Measurements from ENCODE around the gene ARPC2.
"Not testable (repeated sequence)": the region's sequence is repeated elsewhere in the genome, so short reads cannot be mapped to it uniquely, and the experiment has no call there.

Gene ARPC2

DNA sequence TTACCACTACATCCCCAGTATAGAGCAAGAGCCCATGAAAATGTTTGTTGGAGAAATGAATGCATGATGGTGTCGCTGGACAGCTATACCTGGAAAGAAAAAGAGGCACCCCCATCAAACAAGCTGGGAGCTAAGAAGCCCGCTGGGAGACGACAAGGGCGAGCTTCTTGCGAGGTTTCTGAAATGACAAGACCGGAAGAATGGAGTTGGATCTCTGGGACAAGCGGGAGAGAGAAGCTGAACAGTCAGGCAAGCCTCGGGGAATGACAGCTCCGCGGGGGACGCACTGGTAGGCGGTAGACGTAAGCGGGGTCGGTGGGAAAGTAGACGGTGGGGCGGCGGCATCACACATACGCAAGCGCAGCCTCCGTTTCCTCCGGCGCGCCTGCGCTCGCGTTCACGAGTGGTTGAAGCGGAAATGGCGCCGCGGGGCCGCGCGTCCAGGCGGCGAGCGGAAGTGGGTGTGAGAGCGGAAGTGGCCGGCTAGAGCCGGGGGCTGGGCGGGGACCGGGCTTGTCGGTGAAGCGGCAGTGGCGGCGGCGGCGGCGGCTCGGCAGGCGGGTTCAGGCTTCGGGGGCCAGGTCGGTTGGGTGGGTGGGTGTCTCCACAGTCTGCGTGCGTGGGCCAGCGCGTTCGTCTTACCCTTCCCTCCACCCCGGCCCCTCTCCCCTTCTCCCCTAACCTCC, at the start of gene ARPC2:
Gene ARPC2, plus strand, starts transcription at position 516 of the 686 bp plus-strand sequence. CDS start 282 bp downstream, outside the sequence.
- ChIA-PET POLR2A (interaction anchor here (0.6 to 1.8 kb wide), 5 partner anchors 8 to 53 kb away, joined by 3 to 9 read pairs (median 4); partner anchors contain the start of genes AAMP and PNKD), CTCF (no interaction called here)
- TF ChIP-seq, protein P1, sequence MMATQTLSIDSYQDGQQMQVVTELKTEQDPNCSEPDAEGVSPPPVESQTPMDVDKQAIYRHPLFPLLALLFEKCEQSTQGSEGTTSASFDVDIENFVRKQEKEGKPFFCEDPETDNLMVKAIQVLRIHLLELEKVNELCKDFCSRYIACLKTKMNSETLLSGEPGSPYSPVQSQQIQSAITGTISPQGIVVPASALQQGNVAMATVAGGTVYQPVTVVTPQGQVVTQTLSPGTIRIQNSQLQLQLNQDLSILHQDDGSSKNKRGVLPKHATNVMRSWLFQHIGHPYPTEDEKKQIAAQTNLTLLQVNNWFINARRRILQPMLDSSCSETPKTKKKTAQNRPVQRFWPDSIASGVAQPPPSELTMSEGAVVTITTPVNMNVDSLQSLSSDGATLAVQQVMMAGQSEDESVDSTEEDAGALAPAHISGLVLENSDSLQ (IDR thresholded peaks at IDR 0.05) = peak; percentile 70
- no peak for TF ChIP-seq FOXM1 (IDR thresholded peaks at IDR 0.05; ENCODE audit: borderline replicate concordance)
- TF ChIP-seq TARDBP (IDR thresholded peaks at IDR 0.05) = peak; percentile 94
- TF ChIP-seq ELF4 (IDR thresholded peaks at IDR 0.05) = peak; percentile 64
- peak; percentile 93 for DNase-seq (ENCODE audit: extremely low spot score)

DNA sequence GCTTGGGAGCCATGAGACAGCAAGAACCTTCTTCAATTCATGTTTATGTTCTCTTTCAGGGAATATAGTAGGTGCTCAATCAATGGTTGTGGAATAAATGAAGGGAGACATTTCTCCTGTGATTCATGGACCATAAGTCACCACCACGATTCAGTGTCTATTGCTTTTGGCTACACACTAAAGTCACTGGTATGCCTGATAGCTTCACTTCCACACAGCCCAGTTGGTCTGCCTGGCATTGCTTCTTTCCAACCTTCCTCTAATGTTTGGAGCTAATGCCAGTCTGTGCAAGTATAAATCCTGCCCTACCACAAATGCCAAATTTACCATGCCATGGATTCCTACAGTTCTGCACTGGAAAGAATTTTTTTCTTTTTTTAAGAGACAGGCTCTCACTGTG, 49.0 kb upstream of the ARPC2 start:
- ChIA-PET POLR2A (no interaction called here), CTCF (interaction anchor here (0.6 to 1.2 kb wide), 3 partner anchors 89 to 125 kb away, joined by 3 to 5 read pairs (median 4); partner anchors contain the start of genes AAMP and PNKD)
- TF ChIP-seq LEF1 (IDR thresholded peaks at IDR 0.05; ENCODE audit: borderline replicate concordance) = no peak
- no peak for TF ChIP-seq L3MBTL2 (conservative IDR thresholded peaks at IDR 0.05)
- TF ChIP-seq HDGF (IDR thresholded peaks at IDR 0.05; ENCODE audit: borderline replicate concordance) = no peak
- TF ChIP-seq FOXA1 (IDR thresholded peaks at IDR 0.05) = no peak
- no peak for TF ChIP-seq NFRKB (IDR thresholded peaks at IDR 0.05)
- no peak for TF ChIP-seq SP1 (IDR thresholded peaks at IDR 0.05)
- TF ChIP-seq ARNT (IDR thresholded peaks at IDR 0.05) = no peak
- TF ChIP-seq SUZ12 (IDR thresholded peaks at IDR 0.05) = no peak
- TF ChIP-seq BHLHE40 (IDR thresholded peaks at IDR 0.05; ENCODE audit: borderline replicate concordance) = no peak
- no peak for TF ChIP-seq CTBP1 (IDR thresholded peaks at IDR 0.05; ENCODE audit: borderline replicate concordance)
- TF ChIP-seq ZNF384 (IDR thresholded peaks at IDR 0.05) = no peak
- TF ChIP-seq TARDBP (IDR thresholded peaks at IDR 0.05) = no peak
- TF ChIP-seq, protein P1 (IDR thresholded peaks at IDR 0.05) = no peak
- TF ChIP-seq ELF4 (IDR thresholded peaks at IDR 0.05) = no peak
- no peak for TF ChIP-seq FOXM1 (IDR thresholded peaks at IDR 0.05; ENCODE audit: borderline replicate concordance)
- no peak for TF ChIP-seq FOXK2 (IDR thresholded peaks at IDR 0.05)
- DNase-seq (ENCODE audit: extremely low spot score) = no peak

DNA sequence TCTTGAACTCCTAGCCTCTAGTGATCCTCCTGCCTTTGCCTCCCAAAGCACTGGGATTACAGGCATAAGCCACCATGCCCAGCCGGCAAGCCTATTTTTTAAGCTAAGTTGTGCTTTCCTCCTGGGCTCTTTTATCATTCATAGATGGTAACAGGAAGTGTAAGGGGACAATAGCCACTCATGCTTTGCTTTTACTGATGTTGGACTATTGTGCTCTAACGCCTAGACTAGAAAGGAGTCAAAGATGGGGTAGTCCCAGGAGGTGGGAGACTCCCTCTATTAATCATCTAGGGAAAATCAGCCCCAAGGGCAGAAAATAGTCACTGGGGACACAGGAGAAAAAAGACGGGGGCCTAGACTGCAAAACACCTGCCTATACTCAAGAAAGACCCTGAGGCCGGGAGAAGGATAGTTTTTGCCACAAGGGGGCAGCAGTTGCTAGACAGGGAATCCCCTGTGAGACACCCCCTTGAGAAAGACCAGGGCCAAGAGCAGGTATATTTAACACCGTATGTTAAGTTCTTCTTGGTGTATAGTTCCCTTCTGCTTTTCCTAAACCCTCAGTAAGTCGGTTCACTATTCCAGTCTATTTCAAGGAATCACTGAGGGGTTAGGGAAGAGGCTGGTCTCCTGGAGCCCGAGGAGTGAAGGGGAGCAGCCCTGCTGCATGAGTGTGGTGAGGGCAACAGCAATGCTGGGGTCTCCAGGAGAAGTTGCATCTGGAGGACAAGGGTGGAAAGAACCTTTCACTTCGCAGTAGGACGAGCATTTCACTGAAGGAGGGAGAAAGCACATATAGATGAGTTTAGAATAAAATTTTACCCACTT, 48.1 kb upstream of the ARPC2 start:
- CTCF ChIA-PET = interaction anchor here (0.6 to 1.2 kb wide), 2 partner anchors 101 to 124 kb away, joined by 4 to 5 read pairs; partner anchors contain the start of genes AAMP and PNKD
- POLR2A ChIA-PET = no interaction called here
- TF ChIP-seq BHLHE40 (IDR thresholded peaks at IDR 0.05; ENCODE audit: borderline replicate concordance) = no peak
- no peak for TF ChIP-seq HDGF (IDR thresholded peaks at IDR 0.05; ENCODE audit: borderline replicate concordance)
- TF ChIP-seq, protein P1 (IDR thresholded peaks at IDR 0.05) = no peak
- TF ChIP-seq NFRKB (IDR thresholded peaks at IDR 0.05) = no peak
- no peak for TF ChIP-seq ARNT (IDR thresholded peaks at IDR 0.05)
- no peak for TF ChIP-seq SP1 (IDR thresholded peaks at IDR 0.05)
- TF ChIP-seq FOXA1 (IDR thresholded peaks at IDR 0.05) = no peak
- TF ChIP-seq L3MBTL2 (conservative IDR thresholded peaks at IDR 0.05) = no peak
- TF ChIP-seq FOXM1 (IDR thresholded peaks at IDR 0.05; ENCODE audit: borderline replicate concordance) = no peak
- no peak for TF ChIP-seq SUZ12 (IDR thresholded peaks at IDR 0.05)
- no peak for TF ChIP-seq ZNF384 (IDR thresholded peaks at IDR 0.05)
- TF ChIP-seq ELF4 (IDR thresholded peaks at IDR 0.05) = no peak
- TF ChIP-seq FOXK2 (IDR thresholded peaks at IDR 0.05) = no peak
- TF ChIP-seq TARDBP (IDR thresholded peaks at IDR 0.05) = no peak
- TF ChIP-seq CTBP1 (IDR thresholded peaks at IDR 0.05; ENCODE audit: borderline replicate concordance) = no peak
- no peak for TF ChIP-seq LEF1 (IDR thresholded peaks at IDR 0.05; ENCODE audit: borderline replicate concordance)
- DNase-seq (ENCODE audit: extremely low spot score) = peak; percentile 78

DNA sequence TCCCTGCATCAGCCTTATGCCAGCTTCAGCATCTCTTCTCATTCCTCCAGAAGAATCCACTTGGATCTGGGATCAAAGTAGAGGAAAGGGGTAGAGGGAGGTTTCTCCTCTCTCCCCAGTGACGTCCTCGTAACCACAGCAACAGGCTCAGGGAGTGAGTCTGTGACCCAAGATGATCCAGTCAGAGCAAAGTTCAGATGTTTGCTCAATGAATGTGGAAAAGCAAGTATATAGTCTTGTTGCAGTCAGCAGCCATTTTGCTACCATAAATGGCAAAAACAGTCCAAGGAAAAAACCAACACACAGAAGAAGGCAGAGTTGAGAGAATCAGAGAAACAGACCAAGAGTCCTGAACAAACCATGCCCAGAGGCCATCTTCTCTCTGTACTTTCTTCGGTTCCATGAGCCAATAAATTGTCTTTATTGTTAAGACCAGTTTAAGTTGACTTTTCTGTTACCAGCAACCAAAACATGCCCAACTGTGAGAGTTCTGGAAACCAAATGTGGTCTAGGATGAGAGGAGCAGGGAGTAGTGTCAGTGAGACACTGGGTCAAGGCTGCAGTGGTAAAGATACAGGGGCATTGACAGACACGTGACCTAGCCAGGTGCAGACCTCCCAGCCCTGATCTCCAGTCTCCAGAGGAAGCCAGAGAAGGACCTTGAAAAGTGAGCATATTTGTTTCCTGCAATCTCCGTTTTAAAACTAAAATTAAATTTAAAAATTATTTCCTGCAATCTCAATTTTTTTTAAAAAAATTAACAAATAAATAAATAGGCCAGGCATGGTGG, 47.0 kb upstream of the ARPC2 start:
- ChIA-PET POLR2A (no interaction called here), CTCF (no interaction called here)
- no peak for TF ChIP-seq ELF4 (IDR thresholded peaks at IDR 0.05)
- TF ChIP-seq SP1 (IDR thresholded peaks at IDR 0.05) = no peak
- DNase-seq (ENCODE audit: extremely low spot score) = no peak

DNA sequence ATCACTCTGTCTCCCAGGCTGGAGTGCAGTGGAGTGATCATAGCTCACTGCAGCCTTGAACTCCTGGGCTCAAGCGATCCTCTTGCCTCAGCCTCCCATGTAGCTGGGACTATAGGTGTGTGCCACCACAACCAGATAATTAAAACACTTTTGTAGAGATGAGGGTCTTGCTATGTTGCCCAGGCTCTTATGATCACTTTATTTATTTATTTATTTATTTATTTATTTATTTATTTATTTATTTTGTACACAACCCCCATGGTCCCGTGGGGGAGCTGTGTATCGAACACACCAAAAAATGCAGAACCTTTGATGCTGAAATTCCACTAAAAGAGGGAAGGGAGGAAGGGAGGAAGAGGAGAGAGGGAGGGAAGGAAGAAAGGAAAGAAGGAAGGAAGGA, 45.2 kb upstream of the ARPC2 start:
- POLR2A ChIA-PET; DNase-seq (ENCODE audit: extremely low spot score): not testable (repeated sequence)
- CTCF ChIA-PET = interaction anchor here (0.8 kb wide), 1 partner anchor 122 kb away, joined by 4 read pairs; no protein-coding TSS in a partner anchor

DNA sequence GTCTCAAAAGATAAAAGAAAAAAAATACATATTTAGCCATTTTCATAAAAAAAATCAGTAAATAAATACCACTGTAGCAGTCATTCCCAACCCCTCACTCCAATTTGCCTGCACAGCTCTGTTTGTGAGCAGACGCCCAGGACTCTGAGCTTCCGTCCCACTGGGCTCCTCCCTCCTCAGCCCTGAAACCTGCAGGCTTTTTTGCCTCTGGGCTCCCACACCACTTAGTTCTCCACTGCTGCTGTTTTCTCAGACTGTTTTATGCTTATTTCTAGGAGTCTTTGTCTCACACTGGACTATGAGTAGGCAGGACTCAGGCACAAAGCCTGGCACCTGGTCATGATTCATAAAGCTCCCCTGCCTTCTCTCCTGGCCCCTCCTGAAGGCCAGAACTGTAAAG, 44.1 kb upstream of the ARPC2 start:
- POLR2A ChIA-PET = no interaction called here

More for the DNA sequence above, 44.1 kb upstream of the ARPC2 start:
- DNase-seq (ENCODE audit: extremely low spot score) = no peak
- no peak for TF ChIP-seq HDGF (IDR thresholded peaks at IDR 0.05; ENCODE audit: borderline replicate concordance)
- CTCF ChIA-PET = interaction anchor here (0.6 kb wide), 1 partner anchor 900 kb away, joined by 6 read pairs; no protein-coding TSS in a partner anchor

Measured in HEK293T (cell line).